NCI-H345 treated with DMSO at 0.1 percent for 48 hours (cell line): ENCODE measurements around the gene NRP1.
"Not testable (repeated sequence)": the region's sequence is repeated elsewhere in the genome, so short reads cannot be mapped to it uniquely, and the experiment has no call there.

ENCODE experiments used
- DNase-seq: peaks from one replicate; lab custom pipeline; 2025; ENCODE audit not compliant: unreplicated experiment; lab: John Stamatoyannopoulos, UW

Gene NRP1

GRCh38 chr10:33153251-33153967, 181.1 kb downstream of the NRP1 start:
- DNase-seq, result no peak

GRCh38 chr10:33152750-33153149, 181.7 kb downstream of the NRP1 start:
- no peak for DNase-seq

- DNase-seq, result no peak
These were observed 182.3 kb downstream of the NRP1 start for GRCh38 chr10:33152146-33152545.

- DNase-seq, result no peak
These were observed 183.1 kb downstream of the NRP1 start for GRCh38 chr10:33151344-33151864.

GRCh38 chr10:33150889-33151288, 183.6 kb downstream of the NRP1 start:
- DNase-seq, result no peak

- no peak for DNase-seq
These were observed 184.3 kb downstream of the NRP1 start for GRCh38 chr10:33150146-33150545.

GRCh38 chr10:33147013-33147310, 187.5 kb downstream of the NRP1 start:
- DNase-seq, result no peak

GRCh38 chr10:33146189-33147012, 188.1 kb downstream of the NRP1 start:
- no peak for DNase-seq

- DNase-seq, result no peak
These were observed 188.8 kb downstream of the NRP1 start for GRCh38 chr10:33145451-33146188.

- DNase-seq, result no peak
These were observed 191.2 kb downstream of the NRP1 start for GRCh38 chr10:33143160-33143728.

- no peak for DNase-seq
These were observed 192.2 kb downstream of the NRP1 start for GRCh38 chr10:33142295-33142694.

GRCh38 chr10:33141251-33141650, 193.2 kb downstream of the NRP1 start:
- DNase-seq, result no peak

- no peak for DNase-seq
These were observed 195.3 kb downstream of the NRP1 start for GRCh38 chr10:33139181-33139646.

- not testable (repeated sequence) for DNase-seq
These were observed 195.8 kb downstream of the NRP1 start for GRCh38 chr10:33138686-33139085.

GRCh38 chr10:33137356-33138005, 197.0 kb downstream of the NRP1 start:
- no peak for DNase-seq

- no peak for DNase-seq
These were observed 197.7 kb downstream of the NRP1 start for GRCh38 chr10:33136781-33137180.

GRCh38 chr10:33136271-33136670, 198.2 kb downstream of the NRP1 start:
- DNase-seq, result no peak

GRCh38 chr10:33134011-33134751, 200.3 kb downstream of the NRP1 start:
- DNase-seq, result no peak

GRCh38 chr10:33133557-33133956, 200.9 kb downstream of the NRP1 start:
- DNase-seq, result no peak

- no peak for DNase-seq
These were observed 201.8 kb downstream of the NRP1 start for GRCh38 chr10:33132626-33133025.
